COLO668 (cell line): ENCODE results near the gene TBCK.

Source experiments
- DNase-seq: peaks from one replicate; lab custom pipeline; 2025; ENCODE audit not compliant: unreplicated experiment; lab: John Stamatoyannopoulos, UW

TBCK gene

GRCh38 chr4:106315968-106316772 lies at the start of gene TBCK, which contains the start of gene AIMP1:
Gene TBCK, minus strand, starts transcription at chr4:106316209. Its CDS starts 7,249 bp downstream, at chr4:106308960.
Gene AIMP1, plus strand, starts transcription at chr4:106316550. Its CDS starts 8,460 bp downstream, at chr4:106325010.
- peak; percentile 87 for DNase-seq

DNA sequence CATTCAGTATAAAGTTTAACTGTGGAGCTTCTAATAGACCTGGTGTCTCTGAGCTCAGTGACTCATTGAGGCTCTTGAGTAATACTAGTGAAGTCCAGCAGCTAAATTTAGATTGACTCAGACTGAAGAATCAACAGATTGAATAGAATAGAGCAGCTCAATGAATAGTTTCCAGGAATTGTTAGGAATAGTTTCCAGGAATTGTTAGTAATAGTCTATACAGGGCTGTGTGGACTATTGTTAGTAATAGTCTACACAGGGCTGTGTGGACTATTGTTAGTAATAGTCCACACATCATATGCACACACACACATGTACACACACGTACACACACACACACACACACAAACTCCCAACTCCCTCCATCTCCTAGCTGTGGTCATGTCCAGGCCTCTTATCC lies 49.6 kb upstream of the TBCK start:
- no peak for DNase-seq

GRCh38 chr4:106364282-106364681 lies 48.3 kb upstream of the TBCK start:
- no peak for DNase-seq

- no peak for DNase-seq
These were observed 46.2 kb upstream of the TBCK start for GRCh38 chr4:106362086-106362825.

DNA sequence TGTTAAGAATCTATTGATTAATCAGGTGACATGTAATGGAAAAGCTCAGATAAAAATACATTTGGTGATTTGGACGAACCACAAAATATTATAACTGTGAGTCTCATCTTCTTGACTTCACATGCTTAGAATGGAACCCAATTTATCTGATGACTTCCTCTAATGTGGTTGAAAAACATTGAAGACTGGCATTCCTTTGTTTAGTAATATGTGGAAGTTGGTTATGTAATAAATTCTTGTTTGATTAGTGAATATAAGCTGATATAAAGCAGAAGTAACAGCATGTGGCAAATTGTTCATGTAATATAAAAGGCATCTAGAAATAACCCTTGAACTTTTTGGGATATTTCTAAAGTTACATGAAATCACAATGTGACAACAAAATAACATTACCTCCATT lies 42.9 kb upstream of the TBCK start:
- no peak for DNase-seq

GRCh38 chr4:106355193-106355592 lies 39.2 kb upstream of the TBCK start:
- no peak for DNase-seq

DNA sequence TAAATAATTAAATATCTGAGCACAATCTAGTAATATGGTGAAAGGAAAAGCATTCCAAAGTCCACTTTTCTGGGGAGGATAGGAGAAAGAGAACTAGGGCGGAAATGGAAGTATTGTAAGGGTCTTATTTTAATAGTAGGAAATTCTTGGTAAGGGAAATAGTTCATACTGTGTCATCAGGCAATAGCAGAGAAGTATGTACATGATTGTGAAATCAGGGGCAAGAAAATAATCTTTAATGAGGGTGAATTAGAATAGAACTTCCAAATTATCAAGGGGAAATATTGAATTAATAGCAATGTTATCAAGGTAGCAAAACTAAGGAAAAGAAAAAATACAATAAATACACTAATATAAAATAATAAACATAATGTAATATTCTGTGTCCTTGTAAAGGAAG lies 37.8 kb upstream of the TBCK start:
- DNase-seq: no peak

GRCh38 chr4:106351016-106351415 lies 35.0 kb upstream of the TBCK start:
- DNase-seq: no peak

- DNase-seq: no peak
These were observed 31.2 kb upstream of the TBCK start for GRCh38 chr4:106347167-106347566.

GRCh38 chr4:106344647-106344970 lies 28.6 kb upstream of the TBCK start:
- DNase-seq: no peak

DNA sequence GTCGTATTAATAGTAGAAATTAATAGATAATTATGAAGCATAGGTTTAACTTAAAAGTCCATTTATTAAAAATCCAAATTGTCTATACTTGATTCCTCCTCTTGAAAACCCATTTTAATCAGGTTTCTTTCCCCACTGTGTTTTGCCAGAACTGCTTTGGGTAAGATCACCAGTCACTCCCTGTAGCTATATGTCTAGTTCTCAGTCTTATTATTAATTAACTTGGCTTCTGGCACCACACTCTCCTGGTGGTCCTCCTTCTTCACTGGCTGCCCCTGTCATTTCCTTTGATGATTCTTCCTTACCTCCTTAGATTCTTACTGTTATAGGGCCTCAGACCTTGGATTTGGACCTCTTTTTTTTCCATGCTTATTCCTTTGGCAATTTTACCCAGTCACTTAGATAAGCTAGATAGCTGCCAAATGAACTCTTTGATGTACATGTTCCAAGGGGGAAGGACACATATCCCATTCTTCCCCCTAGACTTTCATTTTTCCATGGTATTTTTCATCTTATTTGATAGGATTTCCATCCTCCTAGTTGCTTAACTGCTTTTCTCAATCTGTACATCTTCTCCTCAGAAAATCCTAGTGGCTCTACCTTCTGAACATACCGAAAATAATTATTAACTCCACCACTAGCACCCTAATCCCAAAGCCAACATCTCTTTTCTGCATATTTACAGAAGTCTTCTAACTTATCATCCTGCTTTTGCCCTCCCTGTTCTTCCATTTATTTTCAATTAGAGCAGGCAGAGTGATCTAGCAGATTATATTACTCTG lies 28.0 kb upstream of the TBCK start:
- DNase-seq: no peak

- DNase-seq: no peak
These were observed 24.8 kb upstream of the TBCK start for GRCh38 chr4:106340774-106341173.

DNA sequence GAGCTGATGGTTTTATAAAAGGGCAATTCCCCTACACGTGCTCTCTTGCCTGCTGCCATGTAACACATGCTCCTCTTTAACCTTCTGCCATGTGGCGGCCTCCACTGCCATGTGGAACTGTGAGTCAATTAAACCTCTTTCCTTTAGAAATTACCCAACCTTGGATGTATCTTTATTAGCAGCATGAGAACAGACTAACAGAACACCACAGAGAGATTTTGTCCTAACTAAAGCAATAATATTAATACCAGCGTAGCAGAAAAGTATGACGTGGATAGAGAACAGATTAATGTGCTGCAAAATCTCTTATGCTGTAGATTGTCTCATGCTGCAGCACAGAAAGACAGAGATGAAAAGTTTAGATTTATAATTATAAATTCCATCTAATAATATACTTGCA lies 23.4 kb upstream of the TBCK start:
- DNase-seq: no peak

GRCh38 chr4:106338671-106339070 lies 22.7 kb upstream of the TBCK start:
- DNase-seq: no peak

DNA sequence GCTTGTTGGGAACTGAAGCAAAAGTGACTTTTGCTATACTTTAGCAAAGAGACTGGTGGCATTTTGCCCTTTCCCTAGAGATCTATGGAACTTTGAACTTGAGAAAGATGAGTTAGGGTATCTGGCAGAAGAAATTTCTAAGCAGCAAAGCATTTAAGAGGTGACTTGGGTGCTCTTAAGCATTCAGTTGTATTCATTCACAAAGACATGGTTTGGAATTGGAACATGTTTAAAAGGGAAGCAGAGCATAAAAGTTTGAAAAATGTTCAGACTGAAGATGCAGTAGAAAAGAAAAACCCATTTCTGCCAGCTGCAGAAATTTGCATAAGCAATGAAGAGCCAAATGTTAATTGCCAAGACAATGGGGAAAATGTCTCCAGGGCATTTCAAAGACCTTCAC lies 21.9 kb upstream of the TBCK start:
- no peak for DNase-seq

DNA sequence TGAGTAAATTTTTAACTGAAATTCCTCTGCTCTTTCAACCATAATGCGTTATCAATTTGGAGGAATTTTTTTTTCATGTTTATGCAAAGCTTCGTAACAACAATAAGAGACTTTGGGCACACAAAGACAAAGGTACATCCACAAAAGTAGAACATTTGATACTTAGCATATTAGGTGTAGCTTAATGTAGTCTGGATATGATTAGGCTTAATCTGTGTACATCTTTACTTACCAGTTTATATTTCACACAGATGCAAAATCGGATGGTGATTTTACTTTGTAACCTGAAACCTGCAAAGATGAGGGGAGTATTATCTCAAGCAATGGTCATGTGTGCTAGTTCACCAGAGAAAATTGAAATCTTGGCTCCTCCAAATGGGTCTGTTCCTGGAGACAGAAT lies 20.6 kb upstream of the TBCK start:
- no peak for DNase-seq

DNA sequence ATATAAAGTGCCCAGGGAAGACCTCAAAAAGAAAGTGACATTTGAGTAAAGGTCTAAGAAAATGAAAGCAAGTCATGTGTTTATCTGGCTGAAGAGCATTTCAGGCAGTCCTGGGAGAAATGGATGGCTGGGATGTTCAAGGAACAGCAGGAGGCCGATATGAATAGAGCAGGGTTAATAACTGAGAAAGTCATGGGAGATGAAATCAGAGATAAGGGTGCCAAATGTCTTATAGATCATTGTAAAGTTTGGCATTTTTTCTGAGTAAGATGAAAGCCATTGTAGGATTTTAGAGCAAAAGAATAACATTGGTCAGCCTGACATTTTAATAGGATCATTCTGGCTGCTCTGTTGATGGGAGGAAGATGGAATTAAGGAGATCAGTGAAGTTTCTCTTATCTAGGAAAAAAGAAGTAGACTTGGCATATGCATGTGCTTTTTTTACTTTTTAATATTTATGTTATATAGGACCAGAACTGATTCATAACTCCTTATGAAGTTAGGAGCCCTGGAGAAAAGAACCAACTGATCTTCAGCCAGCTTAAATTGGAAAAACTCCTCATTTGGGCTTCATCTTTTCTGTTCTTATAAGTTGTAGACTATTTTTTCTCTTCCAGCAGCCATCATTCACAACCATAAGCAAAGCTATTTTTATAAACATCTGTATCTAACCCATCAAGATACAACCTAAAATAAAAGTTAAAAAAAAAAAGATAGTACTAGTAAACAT lies 18.9 kb upstream of the TBCK start:
- no peak for DNase-seq

DNA sequence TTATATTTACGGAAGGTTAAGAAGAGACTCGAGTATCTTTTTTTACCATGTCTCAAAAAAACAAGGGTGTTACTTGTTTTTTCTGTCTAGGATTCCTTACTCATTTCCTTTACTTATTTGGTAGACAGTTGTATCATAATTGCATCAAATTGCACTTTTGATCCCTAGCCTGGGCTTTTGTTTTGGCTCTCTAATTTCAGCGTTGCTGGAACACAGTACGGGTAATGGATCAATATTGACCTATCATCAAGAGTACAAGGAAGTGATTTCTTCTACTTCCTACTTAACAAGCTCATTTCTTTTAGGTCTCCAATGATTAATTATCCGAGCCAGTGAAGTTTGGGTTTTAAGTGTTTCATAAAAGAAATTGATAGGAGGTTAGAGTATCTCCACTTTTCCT lies 17.2 kb upstream of the TBCK start:
- no peak for DNase-seq

DNA sequence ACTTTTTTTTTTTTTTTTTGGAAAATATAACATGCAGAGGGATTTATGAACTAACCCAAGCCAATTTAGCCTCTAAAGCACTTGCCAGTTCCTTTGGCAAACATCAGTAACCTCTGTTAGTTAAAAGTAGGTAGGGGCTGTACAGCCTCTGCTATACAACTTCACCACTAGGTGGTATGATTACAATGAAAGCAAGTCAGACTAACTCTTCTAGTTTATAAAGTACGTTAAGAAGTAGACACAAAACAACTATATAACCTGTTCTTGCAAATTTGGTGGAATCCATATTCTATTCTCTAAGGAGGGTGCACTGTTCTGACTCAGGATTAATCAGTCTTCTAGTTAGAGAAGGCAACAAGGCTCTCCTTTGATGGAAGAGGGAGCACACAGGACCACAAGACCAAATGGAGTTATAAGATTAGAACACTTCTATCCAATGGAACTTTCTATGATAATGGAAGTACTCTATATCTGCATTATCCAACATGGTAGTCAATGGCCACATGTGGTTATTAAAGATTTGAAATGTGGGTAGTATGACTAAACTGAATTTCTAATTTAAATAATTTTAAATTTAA lies 13.1 kb upstream of the TBCK start:
- DNase-seq: no peak

DNA sequence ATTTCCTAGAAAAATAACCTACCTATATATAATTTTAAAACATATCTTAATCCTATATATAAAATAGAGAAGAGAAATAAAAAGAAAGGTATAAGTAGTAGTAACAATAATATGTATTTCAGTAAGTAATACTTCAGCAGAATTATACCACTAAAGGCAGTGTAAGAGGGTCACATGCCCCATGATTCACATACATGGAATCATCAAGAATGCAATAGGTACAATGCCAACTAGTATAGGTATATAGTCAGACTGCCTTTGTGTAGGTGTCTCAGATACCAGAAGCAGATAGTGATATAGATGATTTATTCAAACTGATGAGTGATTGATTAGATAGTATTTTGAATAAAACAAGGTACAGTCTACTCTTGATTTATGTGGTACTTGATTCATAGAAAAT lies 9.8 kb upstream of the TBCK start:
- DNase-seq: no peak

- no peak for DNase-seq
These were observed 7.1 kb upstream of the TBCK start for GRCh38 chr4:106323119-106323518.
